Middle frontal gyrus (tissue), 1 donor: Measurements from ENCODE around the gene SSUH2.

Experiments
- DNase-seq: peaks from one replicate; pipeline ENCODE4 v3.0.0-alpha.2; 2015; ENCODE audit warnings: low spot score; ENCODE audit errors: extremely low spot score

SSUH2 gene

GRCh38 chr3:8642001-8642400 is 2.6 kb downstream of the SSUH2 start:
- no peak for DNase-seq

- no peak for DNase-seq
These were observed 3.1 kb downstream of the SSUH2 start for GRCh38 chr3:8641472-8641871.

GRCh38 chr3:8640223-8640622 is 4.4 kb downstream of the SSUH2 start:
- DNase-seq, result no peak

- no peak for DNase-seq
These were observed 5.0 kb downstream of the SSUH2 start for GRCh38 chr3:8639659-8640000.

GRCh38 chr3:8638994-8639658 is 5.5 kb downstream of the SSUH2 start:
- no peak for DNase-seq

GRCh38 chr3:8637348-8637747 is 7.2 kb downstream of the SSUH2 start:
- no peak for DNase-seq

- no peak for DNase-seq
These were observed 9.0 kb downstream of the SSUH2 start for GRCh38 chr3:8635631-8636030.

GRCh38 chr3:8635125-8635524 is 9.5 kb downstream of the SSUH2 start:
- no peak for DNase-seq

GRCh38 chr3:8632402-8633237 is 12.0 kb downstream of the SSUH2 start:
- DNase-seq, result no peak

- DNase-seq, result no peak
These were observed 12.9 kb downstream of the SSUH2 start for GRCh38 chr3:8631661-8632060.

- DNase-seq, result no peak
These were observed 15.2 kb downstream of the SSUH2 start for GRCh38 chr3:8629151-8630021.

GRCh38 chr3:8627949-8628348 is 16.6 kb downstream of the SSUH2 start:
- no peak for DNase-seq

- no peak for DNase-seq
These were observed 17.2 kb downstream of the SSUH2 start for GRCh38 chr3:8627201-8627940.

- no peak for DNase-seq
These were observed 18.6 kb downstream of the SSUH2 start for GRCh38 chr3:8625991-8626390.

- no peak for DNase-seq
These were observed 20.0 kb downstream of the SSUH2 start for GRCh38 chr3:8624612-8625011.

- no peak for DNase-seq
These were observed 20.9 kb downstream of the SSUH2 start for GRCh38 chr3:8623741-8624140.

GRCh38 chr3:8622873-8623691 is 21.5 kb downstream of the SSUH2 start:
- peak; percentile 67 for DNase-seq

- DNase-seq, result no peak
These were observed 22.7 kb downstream of the SSUH2 start for GRCh38 chr3:8621872-8622271.

- no peak for DNase-seq
These were observed 23.5 kb downstream of the SSUH2 start for GRCh38 chr3:8621141-8621540.

- DNase-seq, result no peak
These were observed 25.1 kb downstream of the SSUH2 start for GRCh38 chr3:8619548-8619947.
